LHCN-M2 (cell line): ENCODE measurements around the gene MBOAT1. TPM values are rescaled to one million over a fixed set of nuclear protein-coding genes. Genes with fewer than 3 reads are reported as not detected.

ENCODE experiments used
- DNase-seq: peaks from one replicate; pipeline ENCODE4 v3.0.0-alpha.2; 2012; ENCODE audit warnings: low read depth
- total RNA-seq: library from RNA; depleted of rRNA; stranded (reverse); fragments of >200 nt; gene quantifications from 2 replicates; pipeline ENCODE4 v1.2.3, GENCODE V29; 2014

MBOAT1 gene
- total RNA-seq, 1 experiment from 2014 or later = 3.3 TPM

DNA sequence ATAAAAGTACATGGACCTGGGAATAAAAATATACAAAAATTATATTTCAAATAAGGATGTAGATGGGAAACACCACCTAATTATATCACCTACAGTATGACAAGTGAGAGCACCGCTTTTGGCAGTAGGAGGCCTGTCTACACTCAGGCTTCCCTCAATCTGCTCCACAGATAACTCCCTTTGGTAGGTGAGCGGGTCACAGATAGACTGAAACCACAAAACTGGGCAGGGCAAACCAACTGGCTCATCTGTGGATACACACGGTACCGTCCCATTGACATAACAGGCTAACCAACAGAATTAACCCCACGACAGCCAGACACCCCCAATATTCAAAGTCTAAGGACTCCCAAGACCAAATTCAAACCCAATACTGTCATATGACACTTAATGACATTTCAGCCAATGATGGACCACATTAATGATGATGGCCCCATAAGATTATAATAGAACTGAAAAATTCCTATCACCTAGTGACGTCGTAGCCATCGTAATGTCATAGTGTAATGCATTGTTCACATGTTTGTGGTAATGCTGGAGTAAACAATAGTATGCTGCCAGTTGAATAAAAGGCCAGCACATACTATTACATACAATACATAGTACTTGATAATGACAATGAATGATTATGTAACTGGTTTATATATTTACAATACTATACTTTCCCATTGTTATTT lies 109.7 kb downstream of the MBOAT1 start:
- no peak for DNase-seq

DNA sequence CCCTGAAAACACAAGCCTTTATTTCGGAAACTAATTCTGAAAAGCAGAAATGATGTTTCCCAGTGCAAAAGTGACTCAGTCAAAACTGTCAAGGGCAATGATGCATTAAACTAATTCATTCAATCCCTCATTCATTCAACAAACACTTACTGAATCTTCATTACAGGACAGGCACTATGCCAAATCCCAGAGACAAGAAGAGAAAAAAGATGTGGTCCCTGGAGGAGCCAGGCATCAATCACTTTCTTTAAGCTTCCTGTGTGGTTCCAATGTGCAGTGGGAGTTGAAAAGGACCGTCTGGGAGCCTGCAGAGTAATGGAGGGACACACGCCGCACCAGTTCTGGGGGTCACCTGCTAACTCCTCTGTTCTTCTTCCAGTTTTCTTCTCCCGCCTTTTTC lies 113.1 kb downstream of the MBOAT1 start:
- DNase-seq = no peak

DNA sequence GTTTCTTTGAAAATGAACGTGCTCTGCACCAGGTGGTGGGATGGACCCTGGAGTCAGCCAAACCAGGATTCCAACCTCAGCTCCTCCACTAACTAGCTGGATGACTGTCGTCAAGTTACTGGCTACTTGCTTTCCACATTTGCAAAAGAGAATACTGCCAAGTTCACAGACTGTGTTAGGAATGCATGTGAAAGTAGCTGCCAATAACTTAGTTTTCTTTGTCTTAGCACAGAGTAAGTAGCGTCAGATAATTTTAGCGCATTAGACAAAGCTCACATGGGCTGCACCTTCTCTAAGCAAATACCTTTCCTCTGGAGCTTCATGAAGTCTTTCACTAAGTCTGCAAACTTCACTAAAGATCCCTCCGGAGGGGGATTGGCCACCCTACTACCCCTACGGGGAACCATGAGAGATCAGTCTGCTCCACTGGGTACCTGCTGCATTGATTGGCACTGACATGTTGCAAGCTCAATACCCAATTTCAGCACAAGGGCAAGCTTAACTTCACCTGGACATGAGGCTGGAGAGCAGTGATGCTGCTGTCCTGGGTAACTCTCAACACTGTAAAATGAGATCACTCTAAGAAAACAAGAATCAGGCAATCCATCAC lies 113.9 kb downstream of the MBOAT1 start:
- DNase-seq = no peak

DNA sequence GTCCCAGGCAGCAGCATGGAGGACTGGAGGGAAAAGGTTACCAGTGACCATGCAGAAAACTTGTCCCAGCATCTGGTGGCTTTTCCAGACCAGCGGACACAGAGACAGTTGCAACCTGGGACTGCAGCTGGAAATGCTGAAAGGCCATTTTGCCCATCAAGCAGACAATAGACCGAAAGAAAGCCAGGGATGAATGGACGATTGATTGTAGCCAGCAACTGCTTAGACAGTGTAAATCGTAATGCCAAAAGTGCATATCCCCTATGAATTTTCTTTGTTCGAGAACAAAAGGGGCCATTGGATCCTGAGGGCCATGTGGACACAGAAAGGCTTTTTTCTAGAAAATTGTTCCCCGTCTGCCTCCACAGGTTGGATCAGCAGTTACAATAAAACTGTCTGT lies 115.7 kb downstream of the MBOAT1 start:
- DNase-seq = no peak

DNA sequence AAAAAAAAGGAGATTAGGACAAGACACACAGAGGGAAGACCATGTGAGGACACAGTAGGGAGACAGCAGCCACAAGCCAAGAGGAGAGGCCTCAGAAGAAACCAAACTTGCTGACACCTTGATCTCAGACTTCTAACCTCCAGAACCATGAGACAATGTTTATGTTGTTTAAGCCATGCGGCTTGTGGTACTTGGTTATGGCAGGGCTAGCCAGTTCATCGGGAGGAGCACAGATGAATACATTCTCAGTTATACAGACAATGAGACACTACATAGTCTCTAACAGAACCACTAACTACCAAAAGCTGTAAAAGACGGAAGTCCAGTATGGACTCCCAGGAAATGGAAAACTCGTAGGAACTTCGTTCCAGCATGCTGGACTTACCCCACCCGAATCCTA lies 116.8 kb downstream of the MBOAT1 start:
- no peak for DNase-seq

DNA sequence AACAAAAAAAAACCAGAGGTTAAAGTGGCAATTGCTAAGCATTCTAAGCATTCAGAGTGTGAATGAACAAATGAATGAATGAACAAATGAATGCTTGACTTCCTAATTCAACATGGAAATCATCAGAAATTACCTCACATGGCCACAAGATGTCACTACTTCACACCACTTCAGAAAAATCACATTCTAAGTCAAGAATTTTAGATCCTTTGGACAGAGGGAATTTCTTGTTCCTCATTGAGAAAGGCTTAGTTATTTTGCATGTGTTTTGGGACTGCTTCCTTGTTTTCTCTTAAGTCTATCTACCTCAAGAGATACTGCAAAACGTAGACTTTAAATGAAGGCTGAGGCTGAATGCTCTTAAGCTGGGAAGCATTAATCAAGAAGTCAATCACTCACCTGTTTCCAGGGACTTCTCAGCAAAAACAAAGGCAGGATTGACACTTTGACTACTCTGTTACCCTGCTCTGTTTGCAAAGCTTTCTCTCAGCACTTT lies 120.2 kb downstream of the MBOAT1 start:
- peak; percentile 54 for DNase-seq

DNA sequence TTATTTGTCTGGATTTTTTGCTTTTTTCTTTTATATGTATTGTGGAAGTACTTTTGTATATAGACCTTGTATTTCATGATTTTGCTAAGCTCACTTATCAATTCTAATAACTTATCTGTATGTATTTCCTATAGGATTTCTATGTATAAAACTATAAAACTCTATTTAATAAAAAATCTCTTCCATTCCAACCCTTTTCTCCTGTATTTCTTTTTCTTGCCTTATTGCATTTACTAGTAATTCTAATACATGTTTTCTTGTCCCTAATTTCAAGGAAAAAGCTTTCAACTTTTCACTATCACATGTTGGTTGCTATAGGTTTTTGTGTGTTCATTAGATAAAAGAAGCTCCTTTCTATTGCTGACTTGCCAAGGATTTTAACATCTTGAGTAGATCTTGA lies 125.3 kb downstream of the MBOAT1 start:
- no peak for DNase-seq

DNA sequence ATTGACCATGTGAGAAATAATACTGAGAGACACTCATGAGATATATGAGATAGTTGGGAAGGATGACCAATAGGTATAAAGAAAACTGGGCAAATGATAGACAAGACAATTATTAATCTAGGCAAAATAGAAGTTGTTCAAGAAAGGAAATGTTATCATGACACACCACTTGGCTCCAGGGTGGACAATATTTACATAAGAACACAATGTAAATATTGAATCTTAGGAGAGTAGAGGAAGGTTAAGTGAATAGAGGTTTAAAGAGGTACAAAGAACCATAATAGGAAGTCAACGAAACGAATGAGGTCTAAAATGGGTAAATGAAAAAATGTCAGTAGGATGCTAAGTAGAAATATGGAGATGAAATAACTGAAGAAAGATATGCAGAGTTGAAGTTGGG lies 126.5 kb downstream of the MBOAT1 start:
- no peak for DNase-seq

DNA sequence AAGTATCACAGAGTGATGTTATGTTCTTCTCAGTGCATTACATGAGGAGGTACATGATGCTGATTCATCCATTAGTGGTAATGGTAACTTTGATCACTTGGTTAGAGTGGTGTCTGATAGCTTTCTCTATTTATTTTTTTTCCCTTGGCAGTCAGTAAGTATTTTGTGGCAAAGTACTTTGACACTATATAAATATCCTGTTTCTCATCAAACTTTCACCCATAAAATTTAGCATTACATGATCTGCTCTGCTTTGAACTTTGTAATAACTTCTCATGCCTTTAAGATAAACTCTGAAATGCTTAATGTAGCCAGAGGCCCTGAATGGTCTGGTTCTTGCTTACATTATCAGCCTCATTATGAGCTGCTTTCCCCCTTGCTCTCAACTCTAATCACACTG lies 127.9 kb downstream of the MBOAT1 start:
- no peak for DNase-seq

DNA sequence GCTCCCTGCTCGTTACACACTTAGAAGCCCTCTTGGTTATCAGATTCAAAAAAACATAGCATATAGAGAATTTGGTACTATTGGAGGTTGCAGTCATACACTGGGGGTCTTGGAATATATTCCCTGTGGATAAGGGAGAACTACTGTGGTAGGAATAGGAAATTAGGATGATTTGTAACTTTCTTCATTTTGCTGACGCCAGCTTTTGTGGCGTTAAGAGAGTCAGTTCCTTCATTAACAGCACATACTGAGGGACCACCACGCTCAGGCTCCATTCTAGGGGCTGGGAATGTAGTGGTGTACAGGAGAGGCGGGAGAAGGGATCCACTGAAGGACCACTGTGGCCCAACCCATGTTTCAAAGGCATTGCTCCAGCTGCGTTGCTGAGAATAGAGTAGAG lies 140.3 kb downstream of the MBOAT1 start:
- DNase-seq = no peak

DNA sequence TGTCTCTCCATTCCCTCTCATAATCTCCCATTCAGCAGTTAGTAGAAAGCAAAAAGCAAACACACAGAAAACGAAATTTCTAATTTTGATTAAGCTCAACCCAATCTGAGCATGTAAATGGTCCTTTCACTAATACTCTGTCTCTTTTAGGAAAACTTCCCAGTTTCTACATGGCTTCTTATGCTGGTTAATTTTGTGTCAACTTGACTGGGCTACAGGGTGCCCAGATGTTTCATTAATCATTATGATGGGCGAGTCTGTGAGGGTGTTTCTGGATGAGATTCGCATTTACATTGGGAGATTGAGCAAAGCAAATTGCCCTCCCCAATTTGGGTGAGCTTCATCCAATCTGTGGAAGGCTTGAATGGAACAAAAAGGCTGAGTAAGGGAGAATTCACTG lies 142.2 kb downstream of the MBOAT1 start:
- no peak for DNase-seq

DNA sequence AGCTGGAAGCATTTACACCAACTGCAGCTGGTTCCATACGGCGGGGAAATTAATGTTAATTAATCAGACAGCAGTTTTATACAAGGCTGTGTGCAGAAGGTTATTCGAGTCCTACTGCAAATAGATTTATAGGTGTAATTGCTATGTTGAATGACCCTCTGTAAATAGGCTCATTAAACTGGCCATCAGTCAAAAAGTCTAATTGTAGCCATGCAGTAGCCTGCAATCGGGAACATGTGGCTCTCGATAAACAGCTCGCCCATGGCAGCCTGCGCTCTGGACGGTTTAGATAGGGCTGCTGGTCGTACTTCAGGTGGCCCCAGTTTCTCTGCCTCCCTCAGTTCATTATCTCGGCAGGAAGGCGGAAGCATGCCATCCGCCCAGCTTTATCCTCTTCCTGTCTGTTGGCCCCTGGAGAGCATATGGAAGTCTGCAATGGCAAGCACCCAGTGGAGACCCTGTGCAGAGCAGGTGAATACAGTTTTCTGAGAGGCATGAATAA lies 143.2 kb downstream of the MBOAT1 start:
- no peak for DNase-seq

DNA sequence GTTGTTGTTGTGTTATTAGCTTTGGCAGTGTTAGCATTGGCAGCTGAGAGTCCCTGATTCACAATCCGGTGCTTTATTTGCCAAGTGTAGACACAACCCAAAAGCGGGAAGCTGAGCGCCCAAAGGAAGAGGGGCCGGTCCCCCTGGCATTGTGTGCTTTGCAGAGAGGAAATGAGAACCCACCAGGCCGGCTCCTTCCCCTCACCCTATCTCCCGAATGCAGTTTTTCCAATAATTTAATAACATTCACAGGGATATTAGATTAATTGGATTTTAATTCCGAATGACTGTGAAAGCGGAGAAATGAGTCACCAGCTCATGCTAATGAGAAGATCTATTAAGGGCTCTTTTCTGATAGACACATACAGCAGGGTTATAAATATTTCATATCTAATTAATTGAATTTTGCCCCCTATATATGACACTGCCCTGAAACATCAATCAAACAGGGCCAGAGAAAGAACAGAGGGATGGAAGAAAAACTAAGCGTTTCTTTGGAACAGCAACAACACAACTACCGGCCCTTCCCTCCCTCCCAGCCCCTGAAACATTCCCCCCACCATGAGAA lies 143.8 kb downstream of the MBOAT1 start:
- DNase-seq = no peak

DNA sequence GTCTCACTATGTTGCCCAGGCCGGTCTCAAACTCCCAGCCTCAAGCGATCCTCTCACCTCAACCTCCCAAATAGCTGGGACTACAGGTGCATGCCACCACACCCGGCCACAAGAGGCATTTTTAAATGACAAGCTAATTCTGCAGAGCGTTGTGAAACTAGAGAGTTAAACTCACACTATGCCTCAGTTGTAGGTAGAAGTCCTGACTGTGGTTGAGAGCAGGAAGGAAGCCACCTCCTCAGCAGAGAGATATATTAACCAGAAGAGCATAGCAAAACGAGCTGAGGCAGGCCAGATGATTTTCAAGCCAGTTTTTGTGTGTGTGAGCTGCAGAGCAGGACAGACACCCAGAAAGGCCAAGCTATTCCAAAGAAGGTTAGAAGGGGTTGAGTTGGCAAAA lies 150.3 kb downstream of the MBOAT1 start:
- DNase-seq = no peak

DNA sequence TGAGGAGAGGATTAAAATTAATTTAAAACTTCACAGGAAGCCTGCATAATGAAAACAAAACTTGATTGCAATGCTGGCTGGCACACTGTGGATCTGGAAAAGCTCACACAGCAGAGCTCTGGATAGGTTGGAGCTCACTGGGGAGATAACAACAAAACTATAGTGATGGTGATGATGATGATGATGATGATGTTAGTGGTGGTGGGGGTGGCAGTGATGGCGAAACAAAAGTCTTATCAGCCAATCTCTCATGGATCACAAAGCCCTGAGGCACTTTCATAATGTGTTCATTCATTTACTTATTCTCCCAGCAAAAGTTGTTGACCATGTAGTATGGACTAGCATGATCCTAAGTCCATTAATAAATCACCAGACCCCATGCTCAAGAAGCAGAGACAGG lies 152.0 kb downstream of the MBOAT1 start:
- no peak for DNase-seq

DNA sequence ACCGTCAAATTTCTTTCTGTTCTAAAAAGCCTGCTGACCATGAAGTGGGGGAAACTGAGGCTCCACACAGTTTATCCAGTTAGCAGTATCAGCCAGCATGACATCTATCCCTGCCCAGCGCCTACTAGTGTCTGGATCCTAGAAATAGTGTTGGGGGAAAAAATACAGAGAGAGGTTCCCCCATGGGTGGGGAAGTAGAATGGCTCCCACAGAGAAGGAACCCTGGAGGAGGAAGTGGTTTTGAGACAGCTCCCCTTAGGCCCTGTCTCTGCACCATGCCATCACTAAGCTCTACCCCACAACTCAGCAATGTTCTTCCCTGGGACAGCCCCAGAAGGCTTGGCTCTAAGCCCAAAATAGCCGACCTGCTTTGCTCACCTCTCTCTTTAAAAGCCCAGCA lies 153.4 kb downstream of the MBOAT1 start:
- DNase-seq = no peak

DNA sequence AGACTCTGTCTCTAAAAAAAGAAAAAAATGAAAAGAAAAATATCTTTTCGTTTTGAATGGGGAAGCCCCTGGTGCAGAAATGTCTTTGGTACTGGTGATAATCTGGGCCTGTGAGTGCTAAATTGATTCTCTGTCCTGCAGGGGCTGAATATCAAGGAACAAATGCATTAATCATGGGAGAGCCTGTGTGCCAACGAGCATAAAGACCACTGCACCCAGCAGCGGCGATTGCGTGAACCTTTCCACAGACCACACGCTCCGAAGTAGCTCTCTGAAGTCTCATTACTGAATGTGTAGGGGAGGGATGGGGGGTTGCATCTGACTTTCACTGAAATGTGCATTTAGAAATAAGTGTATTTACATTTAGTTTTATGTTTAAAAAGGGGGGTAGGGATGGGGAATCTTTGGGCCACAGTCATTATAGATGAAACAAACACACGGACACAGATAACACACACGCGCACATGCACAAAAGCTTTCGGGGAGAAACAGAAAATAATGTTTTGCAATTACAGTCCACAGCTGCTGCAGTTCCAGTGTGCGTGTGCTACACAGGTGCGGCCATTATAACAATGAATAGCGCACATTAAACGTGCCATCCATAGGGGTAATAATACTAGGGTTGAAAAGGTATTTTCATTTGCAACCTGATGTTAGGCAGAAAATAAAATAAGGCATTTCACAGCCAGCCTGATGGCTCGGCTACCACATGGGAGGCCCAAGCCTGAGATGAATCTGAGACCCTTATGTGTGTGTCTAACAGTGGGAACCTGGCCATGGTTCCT lies 154.0 kb downstream of the MBOAT1 start:
- no peak for DNase-seq

DNA sequence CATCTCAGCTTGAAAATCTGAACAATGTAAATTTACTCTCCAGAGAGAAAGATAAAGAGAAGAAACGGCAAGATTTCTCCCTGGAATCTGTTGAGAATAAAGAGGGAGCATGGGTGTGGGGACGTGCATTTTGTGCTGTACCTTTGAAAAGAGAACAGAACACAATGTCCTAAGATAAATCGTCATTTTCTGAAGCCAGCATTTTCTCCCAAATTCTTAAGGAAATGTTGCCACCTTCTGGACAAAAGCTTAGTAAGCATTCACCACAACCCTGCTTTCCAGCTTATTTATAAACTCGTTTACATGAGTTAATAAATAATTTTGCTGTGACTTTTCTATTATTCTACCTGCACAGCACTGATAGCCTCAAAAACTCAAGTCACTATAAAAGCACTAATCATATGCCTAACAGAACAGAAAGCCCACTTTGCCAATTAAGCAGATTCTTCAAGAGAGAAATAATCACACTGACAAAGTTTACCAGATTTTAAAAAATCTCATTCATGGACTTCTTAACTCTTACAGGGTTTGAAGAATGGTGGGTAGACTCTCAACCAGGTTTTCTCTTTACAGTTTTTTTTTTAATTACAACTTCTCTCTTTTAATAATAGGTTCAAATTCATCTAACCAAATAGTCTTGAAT lies 155.8 kb downstream of the MBOAT1 start:
- peak; percentile 41 for DNase-seq

DNA sequence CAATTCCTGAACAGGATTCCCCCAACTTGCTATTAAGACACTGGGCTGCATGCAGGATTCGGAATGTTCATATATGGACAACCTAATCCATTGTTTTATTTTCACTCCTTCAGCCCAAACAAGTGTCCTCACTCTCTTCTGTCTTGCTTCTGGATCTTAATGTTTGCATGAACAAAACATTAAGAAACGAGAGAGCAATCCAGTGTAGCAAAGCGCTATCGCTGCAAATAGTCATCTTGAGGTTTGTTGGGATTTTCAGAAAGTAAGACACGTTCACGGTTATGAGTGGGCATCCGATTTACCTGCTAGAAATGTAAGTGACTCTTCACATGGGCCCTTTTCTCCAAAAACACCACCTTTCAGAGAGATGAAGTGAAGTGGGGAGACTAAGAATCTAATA lies 156.4 kb downstream of the MBOAT1 start:
- DNase-seq = no peak
